Spinal cord (tissue), 10 donors: Measurements from ENCODE around the gene TRAPPC2L. TPM values are rescaled to one million over a fixed set of nuclear protein-coding genes. Genes with fewer than 3 reads are reported as not detected.

Source experiments
- DNase-seq, 6 donors: peaks; one replicate each; pipeline versions ENCODE4 v3.0.0 to v3.0.0-alpha.2; 2013 to 2015; ENCODE audit warnings: low spot score in 6 of 6, low read depth in 4 of 6
- H3K27ac ChIP-seq: one replicate; pipeline ENCODE4 v1.5.1; 2013; ENCODE audit warnings: low read depth, low read length, control low read depth
- H3K27me3 ChIP-seq: one replicate; pipeline ENCODE4 v1.6.1; 2013; ENCODE audit warnings: low read length; ENCODE audit not compliant: control insufficient read depth, insufficient read depth
- H3K36me3 ChIP-seq: one replicate; pipeline ENCODE4 v1.6.1; 2013; ENCODE audit warnings: low read length; ENCODE audit not compliant: control insufficient read depth, insufficient read depth
- H3K4me1 ChIP-seq: one replicate; pipeline ENCODE4 v1.6.1; 2013; ENCODE audit warnings: low read length; ENCODE audit not compliant: control insufficient read depth, insufficient read depth
- H3K4me3 ChIP-seq: one replicate; pipeline ENCODE4 v1.5.1; 2013; ENCODE audit warnings: low read depth, low read length, control low read depth
- H3K9me3 ChIP-seq: one replicate; pipeline ENCODE4 v1.6.1; 2013; ENCODE audit warnings: low read length; ENCODE audit not compliant: control insufficient read depth, insufficient read depth
- WGBS: methylation state at CpG from one replicate; pipeline ENCODE4 v1.1.5; 2013; ENCODE audit warnings: missing lambda C conversion rate; ENCODE audit not compliant: insufficient coverage; 5-methylcytosine and 5-hydroxymethylcytosine counted together
- polyA plus RNA-seq, 2 donors: library from polyadenylated mRNA; unstranded; fragments of 120-200 nt; gene quantifications; one replicate each; pipeline ENCODE4 v1.2.1, GENCODE V29; 2013; ENCODE audit not compliant: insufficient read length in 2 of 2
- total RNA-seq, 2 donors: library from RNA; depleted of rRNA in 1 of 2; stranded (reverse); fragments of 120-200 nt in 1 of 2; fragments of >200 nt in 1 of 2; gene quantifications; one replicate each; pipeline versions ENCODE4 v1.2.3 to v1.2.4, GENCODE V29; 2013 to 2014
- donor health status: healthy.

Gene TRAPPC2L
- total and polyA plus RNA-seq, 4 donors: 36.3 to 131 (median 89.9) TPM

GRCh38 chr16:88911136-88911945 is 54.4 kb downstream of the TRAPPC2L start:
- DNase-seq: no peak
- Histone ChIP-seq H3K27me3 (no peaks in the 10 kb centered on the region), H3K4me3 (no peak overlapping the region), H3K4me1 (peaks cover 39% of the 10 kb centered on the region), H3K27ac (no peak overlapping the region), H3K36me3 (peaks cover 20% of the 10 kb centered on the region), H3K9me3 (no peaks in the 10 kb centered on the region)
- 62% methylated on average over 36 of the region's 36 CpGs for WGBS

DNA sequence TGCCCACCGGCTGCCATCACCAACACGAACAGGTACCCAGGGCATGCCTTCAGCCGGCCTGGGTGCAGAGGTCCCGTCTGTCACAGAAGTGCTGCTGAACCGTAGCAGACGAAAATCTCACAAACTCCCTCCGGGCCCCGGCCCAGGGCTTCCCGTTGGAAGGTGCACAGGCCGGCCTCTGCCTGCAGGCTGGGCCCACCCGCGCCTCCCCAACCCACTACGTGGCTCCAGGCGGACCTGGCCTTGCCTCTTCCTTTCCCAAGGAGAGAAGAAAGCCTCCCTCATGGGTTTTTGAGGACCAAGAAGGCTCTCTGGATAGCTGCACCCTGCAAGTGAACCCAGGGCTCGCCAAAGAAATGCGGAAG is 55.0 kb downstream of the TRAPPC2L start:
- H3K4me1 ChIP-seq: peaks cover 39% of the 10 kb centered on the region
- H3K27ac ChIP-seq: no peak overlapping the region
- DNase-seq: no peak
- H3K4me3 ChIP-seq: no peak overlapping the region
- H3K9me3 ChIP-seq: no peaks in the 10 kb centered on the region
- no peaks in the 10 kb centered on the region for H3K27me3 ChIP-seq
- peaks cover 20% of the 10 kb centered on the region for H3K36me3 ChIP-seq
- WGBS: 85% methylated on average over 16 of the region's 16 CpGs

Other genes starting within 250 kb of the TRAPPC2L start
- gene IL17C, start 218.6 kb upstream of the TRAPPC2L start, total RNA-seq: not detected
- gene IL17C, start 218.6 kb upstream of the TRAPPC2L start, polyA plus RNA-seq: not detected
- gene CYBA, start 206.1 kb upstream of the TRAPPC2L start, total RNA-seq: 100 to 1,000 TPM in 1 of 2 donors, 10 to 100 TPM in 1; 58.5 to 147 TPM
- gene CYBA, start 206.1 kb upstream of the TRAPPC2L start, polyA plus RNA-seq: 10 to 100 TPM; 64.6 to 69.6 TPM
- 10 to 100 TPM; 39.5 to 64.3 TPM for gene MVD, start 194.0 kb upstream of the TRAPPC2L start, total RNA-seq
- 100 to 1,000 TPM; 140 to 157 TPM for gene MVD, start 194.0 kb upstream of the TRAPPC2L start, polyA plus RNA-seq
- gene SNAI3, start 170.6 kb upstream of the TRAPPC2L start, total RNA-seq: under 1 TPM; 0.30 to 0.33 TPM
- gene SNAI3, start 170.6 kb upstream of the TRAPPC2L start, polyA plus RNA-seq: 1 to 10 TPM; 2.2 TPM
- 10 to 100 TPM in 1 of 2 donors, 1 to 10 TPM in 1; 7.8 to 19.9 TPM for gene RNF166, start 150.7 kb upstream of the TRAPPC2L start, total RNA-seq
- 10 to 100 TPM; 27.0 to 27.2 TPM for gene RNF166, start 150.7 kb upstream of the TRAPPC2L start, polyA plus RNA-seq
- 10 to 100 TPM in 1 of 2 donors, 1 to 10 TPM in 1; 8.6 to 15.2 TPM for gene CTU2, start 150.6 kb upstream of the TRAPPC2L start, total RNA-seq
- gene CTU2, start 150.6 kb upstream of the TRAPPC2L start, polyA plus RNA-seq: 10 to 100 TPM; 24.9 to 25.8 TPM
- gene PIEZO1, start 71.9 kb upstream of the TRAPPC2L start, total RNA-seq: 10 to 100 TPM; 34.7 to 54.8 TPM
- 10 to 100 TPM; 27.7 to 45.2 TPM for gene PIEZO1, start 71.9 kb upstream of the TRAPPC2L start, polyA plus RNA-seq
- gene CDT1, start 53.3 kb upstream of the TRAPPC2L start, total RNA-seq: 1 to 10 TPM; 3.6 to 4.4 TPM
- 10 to 100 TPM; 11.3 to 13.9 TPM for gene CDT1, start 53.3 kb upstream of the TRAPPC2L start, polyA plus RNA-seq
- gene APRT, start 45.2 kb upstream of the TRAPPC2L start, total RNA-seq: 100 to 1,000 TPM in 1 of 2 donors, 10 to 100 TPM in 1; 15.8 to 107 TPM
- gene APRT, start 45.2 kb upstream of the TRAPPC2L start, polyA plus RNA-seq: 10 to 100 TPM; 61.4 to 71.3 TPM
- gene GALNS, start 180 bp upstream of the TRAPPC2L start, total RNA-seq: 10 to 100 TPM; 11.8 to 19.1 TPM
- 10 to 100 TPM; 29.7 to 42.8 TPM for gene GALNS, start 180 bp upstream of the TRAPPC2L start, polyA plus RNA-seq
- gene PABPN1L, start 9.5 kb downstream of the TRAPPC2L start, total RNA-seq: not detected
- under 1 TPM; 0.41 to 0.66 TPM for gene PABPN1L, start 9.5 kb downstream of the TRAPPC2L start, polyA plus RNA-seq
- 1 to 10 TPM; 1.2 to 4.4 TPM for gene CBFA2T3, start 120.1 kb downstream of the TRAPPC2L start, total RNA-seq
- gene CBFA2T3, start 120.1 kb downstream of the TRAPPC2L start, polyA plus RNA-seq: 10 to 100 TPM; 17.5 to 19.5 TPM
- 10 to 100 TPM; 15.1 to 30.5 TPM for gene ACSF3, start 236.7 kb downstream of the TRAPPC2L start, total RNA-seq
- 10 to 100 TPM; 27.5 to 35.8 TPM for gene ACSF3, start 236.7 kb downstream of the TRAPPC2L start, polyA plus RNA-seq